Fibroblast of mammary gland (primary cell): ENCODE measurements around the gene TMEM161B.
A peak's percentile ranks its signal among the peaks of the same experiment; 100 is the strongest.
"Not testable (repeated sequence)": the region's sequence is repeated elsewhere in the genome, so short reads cannot be mapped to it uniquely, and the experiment has no call there.

Experiments used
- DNase-seq: peaks from one replicate; pipeline ENCODE4 v3.0.0-alpha.2; 2010; ENCODE audit warnings: low read depth
- H3K4me3 ChIP-seq: 2 replicates; pipeline ENCODE4 v1.5.1; 2011; ENCODE audit warnings: low read depth, mild to moderate bottlenecking, low read length, moderate library complexity; ENCODE audit not compliant: control insufficient read depth
- TF ChIP-seq, protein P1 (sequence below): conservative IDR thresholded peaks from 2 replicates; pipeline ENCODE4 v1.5.1; 2011; ENCODE audit warnings: low read depth, low read length, inconsistent platforms; ENCODE audit not compliant: control insufficient read depth, insufficient read depth

The TMEM161B gene

DNA sequence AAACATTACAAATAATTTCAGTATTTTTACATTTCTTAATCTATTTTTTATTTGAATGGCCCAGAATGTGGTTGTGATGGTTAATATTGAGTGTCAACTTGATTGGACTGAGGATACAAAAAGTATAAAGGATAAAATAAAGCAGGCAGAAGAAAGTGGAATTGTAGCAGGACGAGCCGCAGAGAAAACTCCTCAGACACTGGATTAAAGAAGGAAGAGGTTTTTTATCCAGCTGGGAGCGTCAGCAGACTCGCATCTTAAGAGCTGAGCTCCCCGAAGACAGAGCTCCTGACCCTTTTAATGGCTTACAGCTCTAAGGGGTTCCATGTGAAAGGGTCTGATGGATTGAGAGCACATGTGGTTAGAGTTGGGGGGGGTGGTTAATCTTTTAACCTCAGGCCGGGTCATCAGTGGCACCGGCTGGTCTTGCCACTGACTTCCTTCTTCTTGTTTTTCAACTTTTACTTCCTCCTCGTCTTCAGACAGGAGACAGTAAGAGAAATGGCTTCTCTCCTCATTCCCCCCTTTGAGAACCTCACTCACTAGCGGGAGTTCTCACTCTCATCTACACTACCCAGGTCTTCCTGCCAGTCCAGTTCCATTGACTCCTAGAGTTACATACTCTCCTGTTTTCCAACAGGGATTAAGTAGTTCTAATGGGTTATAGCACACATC, 80.0 kb downstream of the TMEM161B start:
- TF ChIP-seq, protein P1, sequence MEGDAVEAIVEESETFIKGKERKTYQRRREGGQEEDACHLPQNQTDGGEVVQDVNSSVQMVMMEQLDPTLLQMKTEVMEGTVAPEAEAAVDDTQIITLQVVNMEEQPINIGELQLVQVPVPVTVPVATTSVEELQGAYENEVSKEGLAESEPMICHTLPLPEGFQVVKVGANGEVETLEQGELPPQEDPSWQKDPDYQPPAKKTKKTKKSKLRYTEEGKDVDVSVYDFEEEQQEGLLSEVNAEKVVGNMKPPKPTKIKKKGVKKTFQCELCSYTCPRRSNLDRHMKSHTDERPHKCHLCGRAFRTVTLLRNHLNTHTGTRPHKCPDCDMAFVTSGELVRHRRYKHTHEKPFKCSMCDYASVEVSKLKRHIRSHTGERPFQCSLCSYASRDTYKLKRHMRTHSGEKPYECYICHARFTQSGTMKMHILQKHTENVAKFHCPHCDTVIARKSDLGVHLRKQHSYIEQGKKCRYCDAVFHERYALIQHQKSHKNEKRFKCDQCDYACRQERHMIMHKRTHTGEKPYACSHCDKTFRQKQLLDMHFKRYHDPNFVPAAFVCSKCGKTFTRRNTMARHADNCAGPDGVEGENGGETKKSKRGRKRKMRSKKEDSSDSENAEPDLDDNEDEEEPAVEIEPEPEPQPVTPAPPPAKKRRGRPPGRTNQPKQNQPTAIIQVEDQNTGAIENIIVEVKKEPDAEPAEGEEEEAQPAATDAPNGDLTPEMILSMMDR = no peak
- DNase-seq = peak; percentile 14
- H3K4me3 ChIP-seq = no peak overlapping the region

DNA sequence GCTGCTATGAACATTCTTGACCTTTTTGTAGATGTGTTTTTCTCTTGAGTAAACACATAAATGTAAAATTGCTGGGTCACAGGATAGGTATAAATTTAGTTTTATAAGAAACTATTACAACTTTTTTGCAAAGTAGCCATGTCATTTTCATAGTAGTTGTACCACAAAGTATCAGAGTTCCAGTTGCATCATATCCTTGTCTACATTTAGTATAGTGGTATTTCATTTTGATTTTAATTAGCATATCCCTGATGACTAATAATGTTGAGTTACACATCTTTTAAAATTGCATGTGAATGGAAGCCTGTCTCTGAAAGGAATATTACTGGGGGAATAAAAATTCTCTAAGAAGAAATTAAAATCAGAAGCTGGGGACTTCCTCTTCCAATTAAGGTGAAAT, 85.4 kb downstream of the TMEM161B start:
- DNase-seq = peak; percentile 10
- H3K4me3 ChIP-seq = no peak overlapping the region
- TF ChIP-seq, protein P1 = no peak

DNA sequence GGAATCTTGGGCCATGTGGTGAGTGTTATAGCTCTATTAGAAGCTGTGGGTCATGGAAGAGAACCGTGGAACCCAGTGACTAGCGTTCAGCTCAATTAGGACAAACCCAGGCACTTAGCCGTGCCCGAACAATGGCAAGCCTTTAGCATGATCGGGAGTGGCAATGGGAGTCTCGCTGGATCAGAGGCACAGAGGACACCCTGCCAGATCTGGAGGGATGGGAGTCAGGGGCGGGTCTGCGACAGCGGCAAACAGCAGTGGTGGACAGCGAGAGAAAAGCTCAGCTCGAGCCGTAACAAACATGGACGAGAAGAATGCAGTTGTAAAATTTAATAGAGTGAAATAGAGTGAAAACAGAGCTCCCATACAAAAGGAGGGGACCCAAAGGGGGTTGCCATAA, 91.2 kb downstream of the TMEM161B start:
- DNase-seq, H3K4me3 ChIP-seq: not testable (repeated sequence)

DNA sequence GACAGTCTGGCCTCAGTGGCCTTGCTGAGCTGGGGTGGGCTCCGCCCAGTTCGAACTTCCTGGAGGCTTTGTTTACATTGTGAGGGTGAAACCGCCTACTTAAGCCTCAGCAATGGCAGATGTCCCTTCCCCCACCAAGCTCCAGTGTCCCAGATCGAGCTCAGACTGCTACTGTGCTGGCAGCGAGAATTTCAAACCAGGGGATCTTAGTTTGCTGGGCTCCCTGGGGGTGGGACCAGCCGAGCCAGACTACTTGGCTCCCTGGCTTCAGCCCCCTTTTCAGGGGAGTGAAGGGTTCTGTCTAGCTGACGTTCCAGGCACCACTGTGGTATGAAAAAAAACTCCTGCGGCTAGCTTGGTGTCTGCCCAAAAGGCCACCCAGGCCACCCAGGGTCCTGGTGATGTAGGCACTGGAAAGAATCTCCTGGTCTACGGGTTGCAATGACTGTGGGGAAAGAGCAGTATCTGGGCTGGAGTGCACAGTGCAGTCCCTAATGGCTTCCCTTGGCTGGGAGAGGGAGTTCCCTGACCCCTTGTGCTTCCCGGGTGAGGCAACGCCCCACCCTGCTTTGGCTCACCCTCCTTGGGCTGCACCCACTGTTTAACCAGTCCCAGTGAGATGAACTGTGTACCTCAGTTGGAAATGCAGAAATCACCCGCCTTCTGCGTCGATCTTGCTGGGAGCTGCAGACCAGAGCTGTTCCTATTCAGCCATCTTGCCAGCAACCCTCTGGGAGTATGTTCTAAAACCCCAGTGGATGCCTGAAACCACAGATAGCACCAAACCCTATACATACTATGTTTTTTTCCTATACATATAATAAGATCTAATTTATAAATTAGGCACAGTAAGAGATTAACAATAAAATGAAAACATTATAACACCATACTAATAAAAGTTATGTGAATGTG, 95.5 kb downstream of the TMEM161B start:
- H3K4me3 ChIP-seq = no peak overlapping the region
- DNase-seq = no peak
- TF ChIP-seq, protein P1 = no peak

DNA sequence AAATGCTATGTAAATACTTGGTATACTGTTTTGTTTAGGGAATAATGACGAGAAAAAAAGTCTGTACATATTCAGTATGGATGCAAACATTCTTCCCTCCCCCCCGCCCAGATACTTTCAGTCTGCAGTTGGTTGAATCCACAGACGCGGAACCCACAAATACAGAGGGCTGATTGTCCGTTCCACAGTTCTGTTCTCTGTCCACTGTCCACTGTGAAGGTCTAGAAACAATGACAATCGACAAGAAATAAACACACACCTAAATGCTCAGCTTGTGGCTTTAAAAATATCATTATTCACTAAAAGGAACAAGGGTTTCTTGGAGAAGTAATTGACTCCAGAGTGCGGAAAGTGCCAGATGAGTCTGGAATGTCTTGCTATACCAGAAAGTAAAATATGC, 109.1 kb downstream of the TMEM161B start:
- DNase-seq = no peak
- no peak overlapping the region for H3K4me3 ChIP-seq
- TF ChIP-seq, protein P1 = no peak

DNA sequence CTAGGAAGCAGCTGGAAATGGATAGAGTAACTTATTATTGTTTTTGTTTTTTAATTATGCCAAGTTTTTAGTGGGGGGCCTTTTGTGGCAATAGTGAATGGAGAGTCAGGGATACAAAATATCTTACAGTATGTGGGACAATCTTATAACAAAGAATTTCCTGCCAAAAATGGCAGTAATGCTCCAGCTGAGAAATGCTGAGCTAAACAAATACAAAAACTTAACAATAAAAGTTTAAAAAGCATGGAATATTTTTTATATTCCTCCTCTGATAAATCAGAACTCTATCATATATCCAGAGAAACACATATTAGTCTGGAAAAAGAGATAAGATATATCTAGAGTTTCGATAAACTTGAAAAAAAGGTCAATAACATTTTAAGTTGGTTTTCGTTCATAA, 110.6 kb downstream of the TMEM161B start:
- DNase-seq = no peak
- no peak overlapping the region for H3K4me3 ChIP-seq
- TF ChIP-seq, protein P1 = no peak

DNA sequence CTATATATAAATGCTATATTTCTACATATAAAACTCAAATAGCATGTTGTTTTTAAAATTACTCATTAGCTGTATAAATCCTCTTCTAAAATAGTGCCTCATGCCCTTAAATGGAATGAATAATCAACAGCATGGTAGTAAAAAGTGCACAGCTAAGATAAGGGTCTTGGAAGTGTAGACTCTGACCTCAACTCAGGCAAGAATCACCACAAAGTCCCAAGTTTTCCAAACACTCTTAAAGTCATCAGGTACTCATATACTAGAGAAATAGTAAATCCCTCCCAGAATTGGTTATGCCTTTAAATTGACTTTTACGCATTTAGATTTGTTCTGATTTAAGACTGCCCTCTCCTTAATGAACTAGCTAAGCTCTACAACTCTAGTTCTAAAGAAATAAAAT, 113.8 kb downstream of the TMEM161B start:
- no peak overlapping the region for H3K4me3 ChIP-seq
- no peak for DNase-seq
- TF ChIP-seq, protein P1 = no peak
